AG09319 (cell line): ENCODE results near the gene CMC1.

Experiments
- DNase-seq: peaks from one replicate; pipeline ENCODE4 v3.0.0-alpha.2; 2010; ENCODE audit warnings: low read depth; ENCODE audit errors: extremely low read depth
- TF ChIP-seq, protein P1 (sequence below): IDR thresholded peaks from 2 replicates; pipeline ENCODE4 v1.5.1; 2011; ENCODE audit warnings: low read depth, mild to moderate bottlenecking, inconsistent platforms, low read length, moderate library complexity

The CMC1 gene

DNA sequence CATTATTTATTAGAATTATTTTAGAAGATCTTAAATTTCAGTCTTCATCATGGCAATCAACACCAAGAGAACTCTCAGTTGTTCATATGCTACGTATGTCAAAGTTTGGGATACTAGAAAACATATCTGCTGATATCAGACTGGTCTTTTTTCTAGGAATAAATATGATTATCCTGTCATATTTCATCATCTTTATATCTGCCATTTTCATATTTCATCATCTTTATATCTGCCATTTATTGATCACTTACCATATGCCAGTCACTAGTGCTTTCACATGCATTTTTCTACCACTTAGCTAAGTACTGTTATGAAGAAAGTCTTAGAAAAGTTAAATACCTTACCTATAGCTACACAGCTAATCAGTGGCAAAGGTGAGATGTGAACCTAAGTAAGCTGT, 104.3 kb downstream of the CMC1 start:
- no peak for DNase-seq
- TF ChIP-seq, protein P1, sequence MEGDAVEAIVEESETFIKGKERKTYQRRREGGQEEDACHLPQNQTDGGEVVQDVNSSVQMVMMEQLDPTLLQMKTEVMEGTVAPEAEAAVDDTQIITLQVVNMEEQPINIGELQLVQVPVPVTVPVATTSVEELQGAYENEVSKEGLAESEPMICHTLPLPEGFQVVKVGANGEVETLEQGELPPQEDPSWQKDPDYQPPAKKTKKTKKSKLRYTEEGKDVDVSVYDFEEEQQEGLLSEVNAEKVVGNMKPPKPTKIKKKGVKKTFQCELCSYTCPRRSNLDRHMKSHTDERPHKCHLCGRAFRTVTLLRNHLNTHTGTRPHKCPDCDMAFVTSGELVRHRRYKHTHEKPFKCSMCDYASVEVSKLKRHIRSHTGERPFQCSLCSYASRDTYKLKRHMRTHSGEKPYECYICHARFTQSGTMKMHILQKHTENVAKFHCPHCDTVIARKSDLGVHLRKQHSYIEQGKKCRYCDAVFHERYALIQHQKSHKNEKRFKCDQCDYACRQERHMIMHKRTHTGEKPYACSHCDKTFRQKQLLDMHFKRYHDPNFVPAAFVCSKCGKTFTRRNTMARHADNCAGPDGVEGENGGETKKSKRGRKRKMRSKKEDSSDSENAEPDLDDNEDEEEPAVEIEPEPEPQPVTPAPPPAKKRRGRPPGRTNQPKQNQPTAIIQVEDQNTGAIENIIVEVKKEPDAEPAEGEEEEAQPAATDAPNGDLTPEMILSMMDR = no peak

DNA sequence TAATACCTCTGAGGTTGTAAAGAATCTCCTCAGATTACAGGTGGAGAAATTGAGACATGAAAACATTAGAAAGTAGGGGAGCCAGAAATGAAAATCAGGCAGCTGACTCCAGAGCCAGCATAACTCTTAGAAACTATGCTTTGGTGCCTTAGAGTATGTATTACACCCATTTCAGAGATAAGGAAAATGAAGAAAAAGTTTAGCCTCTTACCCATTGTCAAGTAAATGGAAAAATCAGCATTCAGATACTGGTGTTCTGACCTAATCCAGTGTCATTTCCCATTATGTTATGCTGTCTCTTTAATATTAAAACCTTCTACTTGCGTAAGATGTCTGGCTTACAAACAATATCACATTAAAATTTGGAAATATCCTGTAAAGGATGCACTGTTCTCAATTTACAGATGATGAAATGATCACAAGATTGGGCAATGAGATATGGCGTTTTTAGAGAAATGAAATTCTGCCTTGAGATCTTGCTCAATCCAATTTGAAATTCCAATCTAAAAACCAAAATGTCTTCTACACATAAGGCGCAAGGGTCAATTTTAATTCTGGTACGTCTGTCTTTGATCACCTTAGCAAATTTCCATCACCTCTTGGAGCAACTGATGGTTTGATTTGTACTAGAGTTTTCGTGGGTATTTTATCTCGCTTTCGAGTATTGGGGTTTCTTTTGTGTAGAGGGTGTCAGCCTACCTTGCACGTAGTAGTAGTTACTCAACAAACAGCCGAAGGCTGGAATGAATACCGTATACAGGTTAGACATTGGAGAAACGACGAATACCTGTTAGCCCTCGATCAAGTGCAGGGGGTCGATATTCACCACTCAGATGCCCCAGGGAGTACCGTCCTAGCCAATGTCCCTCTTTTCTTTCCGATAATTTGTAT, 106.2 kb downstream of the CMC1 start:
- TF ChIP-seq, protein P1 = no peak
- peak; percentile 65 for DNase-seq

DNA sequence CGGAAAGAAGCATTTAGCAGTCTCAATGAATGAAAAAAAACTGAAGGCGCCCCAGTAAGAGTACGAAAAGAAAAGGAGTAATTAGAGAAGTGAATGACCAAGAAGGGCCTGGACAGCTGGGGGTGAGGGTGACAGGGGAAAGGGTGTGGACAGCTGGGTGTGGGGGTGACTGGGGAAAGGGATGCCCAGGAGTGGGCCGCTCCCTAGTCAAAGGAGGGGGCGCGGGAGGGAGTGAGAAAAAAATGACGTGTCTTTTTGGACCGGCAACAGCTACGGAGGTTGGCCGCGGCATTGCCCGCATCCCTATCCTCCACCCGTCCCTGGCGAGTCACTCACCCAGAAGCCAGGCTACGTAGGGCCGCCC, 106.8 kb downstream of the CMC1 start:
- DNase-seq = peak; percentile 93

DNA sequence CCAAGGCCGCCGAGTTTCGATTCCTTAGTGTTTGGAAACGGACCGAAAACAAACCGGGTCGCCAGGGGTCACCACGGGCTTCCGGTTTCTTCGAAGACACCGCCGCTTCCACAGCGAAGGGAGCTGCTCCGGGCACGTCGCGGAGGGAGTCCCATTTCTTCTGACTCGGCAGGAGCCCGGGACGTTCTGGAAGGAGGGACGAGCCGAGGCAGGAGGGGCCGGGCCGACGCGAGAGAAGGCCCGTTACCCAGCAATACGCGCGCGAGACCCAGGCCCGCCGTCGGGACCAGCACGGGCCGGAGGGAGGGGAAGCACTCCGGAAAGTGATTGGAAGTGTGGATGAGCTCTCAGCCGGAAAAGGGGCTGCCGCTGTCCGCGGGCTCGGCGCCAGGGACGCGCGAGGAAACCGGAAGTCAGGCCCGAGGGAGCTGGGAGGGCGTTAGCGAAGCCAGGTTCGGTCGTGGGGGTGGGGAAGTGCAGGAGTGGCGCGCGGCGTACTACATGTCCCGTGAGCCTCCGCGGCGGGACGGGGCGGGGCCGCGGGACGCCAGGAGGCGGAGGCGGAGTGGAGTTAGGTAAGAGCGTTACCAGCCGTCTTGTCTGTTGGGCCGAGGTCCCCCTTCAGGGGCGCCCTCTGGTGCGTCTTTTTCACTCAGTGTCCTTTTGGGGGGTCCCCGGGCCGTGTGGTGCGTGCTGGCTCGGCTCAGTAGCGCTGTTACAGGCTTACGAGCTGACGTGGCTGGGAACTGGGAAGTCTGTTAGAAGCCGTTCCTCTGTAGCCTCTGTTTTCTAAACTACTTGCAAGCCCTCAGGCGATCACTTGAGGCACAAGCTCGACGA, 107.4 kb downstream of the CMC1 start, which contains the start of the genes AZI2 and ZCWPW2:
Gene AZI2, minus strand, starts transcription at position 196 of the 840 bp plus-strand sequence. CDS start 8,207 bp downstream, outside the sequence.
Gene ZCWPW2, plus strand, starts transcription at position 93 of the 840 bp plus-strand sequence. CDS start 64,348 bp downstream, outside the sequence.
- TF ChIP-seq, protein P1 = peak; percentile 12
- peak; percentile 95 for DNase-seq

More for the DNA sequence above, 106.8 kb downstream of the CMC1 start:
- TF ChIP-seq, protein P1 = no peak

DNA sequence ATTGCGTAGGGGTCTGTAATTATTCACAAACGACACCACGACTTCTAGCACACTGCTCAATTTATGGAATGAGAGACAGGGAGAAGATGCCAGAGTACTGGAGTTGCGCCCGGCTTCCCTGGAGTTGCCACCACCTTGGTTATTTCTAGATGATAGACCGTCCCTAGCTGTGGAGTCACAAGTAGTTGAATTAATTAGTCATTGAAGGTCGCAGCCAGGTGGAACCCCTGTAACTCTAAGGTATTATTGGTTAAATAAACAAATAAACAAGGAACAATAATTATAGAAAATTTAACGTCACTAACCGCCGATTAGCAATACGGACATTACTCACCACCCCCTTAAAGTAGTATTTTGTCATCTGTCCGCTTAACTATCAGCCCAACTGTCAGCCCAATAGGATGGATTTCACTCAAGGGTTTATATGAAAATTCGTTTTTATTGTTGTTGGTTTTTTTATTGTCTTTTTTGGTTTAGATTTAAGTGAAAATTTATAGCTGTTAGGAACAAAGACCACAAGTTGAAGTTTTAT, 108.1 kb downstream of the CMC1 start:
- DNase-seq = no peak
- TF ChIP-seq, protein P1 = no peak
